Stimulated activated CD4-positive, alpha-beta T cell treated with anti-CD3 and anti-CD28 coated beads, Interleukin-12 subunit alpha, Interleukin-12 subunit beta, amount 100 ng/mL, for 24 hours (primary cell): ENCODE results near the gene C2CD4D.
"Not testable (repeated sequence)": the region's sequence is repeated elsewhere in the genome, so short reads cannot be mapped to it uniquely, and the experiment has no call there.

Source experiments
- DNase-seq, 2 experiments: peaks; one replicate each; pipeline ENCODE4 v3.0.0-alpha.2; 2020; ENCODE audit warnings: low read depth in 2 of 2

Gene C2CD4D

DNA sequence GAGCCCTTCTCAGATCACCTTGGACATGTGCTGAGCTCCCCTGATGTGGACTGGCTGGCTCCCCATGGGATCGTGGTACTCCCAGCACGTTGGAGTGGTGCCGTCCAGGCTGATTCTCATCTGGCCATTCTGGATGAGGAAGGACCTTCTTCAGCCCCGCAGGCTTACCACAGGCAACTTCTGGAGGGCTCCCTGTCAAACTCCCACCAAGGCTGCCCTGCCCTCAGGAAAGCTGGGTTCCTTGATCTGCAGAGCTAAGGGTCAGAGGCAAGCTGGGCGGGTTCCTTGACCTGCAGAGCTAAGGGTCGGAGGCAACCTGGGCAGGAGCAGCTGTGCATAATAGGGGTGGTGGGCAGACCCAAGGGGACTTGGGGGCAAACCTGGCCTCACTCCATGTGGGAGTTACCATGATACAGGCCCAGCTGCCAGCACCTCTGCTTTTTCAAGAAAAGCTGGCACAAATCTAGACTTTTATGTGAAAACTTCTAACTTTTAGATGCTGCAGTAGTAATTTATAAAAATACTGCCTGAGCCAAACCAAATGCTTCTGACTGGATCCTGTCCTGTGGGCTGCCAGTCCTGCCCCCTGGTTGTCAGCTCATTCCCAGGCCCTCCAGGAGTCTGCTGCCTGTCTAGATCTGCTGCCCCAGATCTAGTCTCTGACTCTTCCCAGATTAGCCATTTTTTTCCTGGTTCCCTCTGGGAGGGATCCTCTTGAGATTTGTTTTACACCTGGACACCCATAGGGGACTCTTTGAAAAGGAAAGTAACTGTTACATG, 19.5 kb upstream of the C2CD4D start:
- no peak for DNase-seq

DNA sequence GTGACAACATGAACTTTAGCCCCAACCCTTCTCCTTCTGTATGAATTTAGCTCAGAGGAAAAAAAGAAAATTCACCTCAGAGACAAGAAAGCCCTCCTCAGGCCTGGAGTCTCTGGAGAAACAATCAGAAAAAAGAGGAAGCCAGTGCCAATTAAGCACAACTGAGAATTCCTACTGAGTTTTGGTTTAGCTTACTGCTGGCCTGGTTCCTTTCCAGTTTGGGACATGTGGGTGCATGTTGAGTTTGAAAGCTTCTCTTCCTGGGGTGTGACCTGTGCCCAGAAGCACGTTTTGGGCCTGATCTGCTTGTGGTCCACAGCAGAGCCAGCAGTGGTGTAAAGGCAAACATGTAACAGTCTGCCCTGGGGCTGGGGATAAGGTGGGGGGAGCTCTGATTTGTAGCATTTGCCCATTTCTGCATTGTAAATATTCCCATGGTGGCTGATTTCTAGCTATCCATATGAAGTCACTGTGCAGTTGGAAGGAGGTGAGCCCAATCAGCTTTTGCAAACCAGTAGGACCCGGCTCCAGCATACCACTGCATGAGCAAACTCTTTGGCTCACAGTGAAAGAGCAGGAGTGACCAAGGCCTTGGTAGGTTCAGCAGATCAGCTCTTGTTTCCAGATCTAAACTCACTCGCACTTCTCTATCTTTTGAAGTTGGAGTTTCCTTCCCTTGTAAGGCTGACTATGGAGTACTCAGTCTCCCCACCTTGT, 18.6 kb upstream of the C2CD4D start:
- DNase-seq: no peak

DNA sequence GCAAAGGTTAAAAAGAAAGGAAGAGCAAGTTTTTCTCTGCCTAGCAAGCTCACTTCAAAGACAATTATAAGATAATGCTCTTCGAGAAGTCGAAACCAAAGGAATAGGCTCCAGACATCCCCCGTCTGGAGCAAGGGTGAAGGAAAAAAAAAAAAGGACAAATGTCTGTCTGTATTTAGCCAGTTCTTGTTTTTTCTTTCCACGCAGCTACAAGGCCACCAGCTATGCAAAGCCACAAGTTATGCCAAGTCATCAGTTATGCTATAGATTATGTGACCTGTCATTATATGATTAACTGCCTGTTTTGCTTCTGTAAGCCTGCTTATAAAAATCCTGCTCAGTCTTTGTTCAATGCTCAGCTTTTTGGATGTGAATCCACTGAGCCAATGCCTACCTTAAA, 16.3 kb upstream of the C2CD4D start:
- no peak for DNase-seq

DNA sequence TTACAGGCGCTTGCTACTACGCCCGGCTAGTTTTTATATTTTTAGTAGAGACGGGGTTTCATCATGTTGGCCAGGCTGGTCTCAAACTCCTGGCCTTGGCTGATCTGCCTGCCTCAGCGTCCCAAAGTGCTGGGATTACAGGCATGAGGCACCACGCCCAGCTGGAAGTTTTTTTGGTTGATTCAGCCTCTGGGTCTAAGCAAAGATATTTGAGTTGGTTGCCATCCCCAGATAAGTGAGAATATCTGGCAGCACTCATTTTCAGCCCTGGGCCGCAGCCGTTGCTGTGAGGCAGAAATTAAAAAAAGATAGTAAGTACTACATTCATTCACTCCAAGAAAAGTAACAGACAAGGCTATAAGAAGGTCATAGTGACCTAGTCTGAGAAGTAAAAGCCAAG, 15.9 kb upstream of the C2CD4D start:
- not testable (repeated sequence) for DNase-seq

DNA sequence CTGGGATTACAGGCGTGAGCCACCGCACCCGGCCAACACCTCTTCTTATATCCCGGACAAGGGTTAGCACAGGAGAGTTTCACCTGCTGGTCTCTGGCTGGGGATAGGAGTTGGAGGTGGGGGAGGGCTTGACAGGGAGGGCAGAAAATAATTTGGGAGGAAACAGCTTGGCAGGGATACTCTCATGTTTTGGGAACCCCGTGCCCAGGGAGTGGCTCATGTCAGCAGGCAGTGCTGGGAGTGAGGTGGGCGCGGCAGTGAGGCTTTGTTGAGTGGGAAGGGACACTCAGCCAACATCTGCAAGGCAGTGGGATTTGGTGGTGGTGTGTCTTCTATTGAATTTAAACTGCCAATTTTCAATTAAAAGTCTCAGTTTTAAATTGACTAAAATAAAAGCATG, 15.0 kb upstream of the C2CD4D start:
- DNase-seq: no peak

DNA sequence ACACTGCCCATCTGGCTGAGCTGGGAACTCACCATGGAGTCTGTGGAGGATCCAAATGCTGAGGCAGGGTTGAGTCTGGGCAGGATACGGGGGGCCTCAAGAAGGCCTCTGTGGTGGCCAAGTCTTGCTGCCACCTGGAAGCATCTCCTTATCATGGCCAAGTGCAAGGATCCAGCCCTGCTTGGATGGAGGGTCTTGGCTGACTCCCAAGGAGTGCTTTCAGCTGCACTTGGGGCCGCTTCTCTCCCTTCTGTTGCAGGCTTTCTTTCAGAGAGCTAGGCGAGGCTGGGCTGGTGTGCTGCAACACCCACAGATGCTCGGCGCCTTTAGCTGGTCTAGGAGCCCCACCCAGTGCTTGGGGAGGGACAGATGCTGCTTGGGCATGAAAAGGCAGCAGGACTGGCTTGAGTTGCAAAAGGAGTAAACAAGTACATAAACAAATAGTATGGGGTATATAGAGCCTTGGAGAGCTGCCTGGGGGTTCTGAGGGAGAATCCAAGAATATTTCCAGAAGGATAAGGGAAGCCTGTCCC, 13.9 kb upstream of the C2CD4D start, which contains the start of gene THEM5:
TSS of gene THEM5 (minus strand) at position 302 of the 533 bp plus-strand sequence. CDS start at position 155, 147 bp downstream.
- DNase-seq: no peak

DNA sequence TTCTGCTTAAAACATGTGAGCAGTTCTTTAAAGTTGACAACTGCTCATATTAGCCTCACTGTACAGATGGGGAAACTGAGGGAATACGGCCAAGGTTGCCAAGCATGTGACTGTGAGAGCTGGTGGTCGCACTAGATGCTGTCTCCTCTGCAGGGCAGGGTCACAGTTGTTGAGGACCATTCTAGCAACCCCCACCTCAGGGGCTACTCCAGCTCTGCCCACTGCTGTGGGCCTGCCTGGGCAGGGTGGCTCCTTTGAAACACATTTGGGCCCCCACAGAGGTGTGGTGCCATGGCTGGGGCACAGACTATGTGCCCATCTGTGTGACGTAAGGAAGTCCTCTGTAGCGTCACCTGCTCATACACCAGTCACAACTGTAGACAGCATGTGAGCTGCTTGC, 13.1 kb upstream of the C2CD4D start:
- no peak for DNase-seq

DNA sequence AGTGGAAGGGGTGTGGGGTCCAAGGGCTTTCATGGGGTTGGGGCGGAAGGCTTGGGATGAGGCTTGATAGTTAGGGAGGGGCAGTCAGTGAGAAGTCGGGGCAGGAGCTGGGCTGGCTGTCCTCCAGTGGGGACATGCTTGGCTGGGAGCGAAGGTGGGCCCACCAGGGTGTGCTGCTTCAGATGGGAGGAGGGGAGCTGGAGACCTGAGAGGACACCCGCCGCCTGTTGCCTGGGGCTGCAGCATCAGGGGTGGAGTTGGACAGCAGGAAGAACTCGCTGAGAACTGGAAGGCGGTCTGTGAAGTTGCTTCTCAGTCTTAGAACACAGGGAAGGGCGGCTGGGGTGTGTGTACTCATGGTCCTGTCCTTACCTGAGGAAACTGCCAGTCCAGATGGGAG, 12.3 kb upstream of the C2CD4D start:
- no peak for DNase-seq

DNA sequence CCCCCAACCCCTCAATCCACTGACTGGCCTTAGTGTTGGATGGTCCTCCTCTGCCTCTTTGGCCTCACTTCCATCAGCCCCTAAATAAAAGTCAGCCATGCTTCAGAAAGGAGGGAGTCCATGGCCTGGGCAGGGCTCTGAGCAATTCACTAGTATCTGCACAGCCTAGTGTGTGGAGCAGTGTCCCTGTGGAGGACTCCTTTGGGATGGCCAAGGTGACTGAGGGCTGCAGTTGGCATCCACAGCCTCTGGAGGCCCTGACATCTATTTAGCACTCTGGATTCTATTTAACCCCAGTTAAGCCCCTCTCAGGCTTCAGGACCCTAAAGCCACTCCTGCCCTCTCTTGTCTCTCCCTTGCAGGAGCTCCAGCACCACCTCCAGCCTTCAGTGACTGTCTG, 10.3 kb upstream of the C2CD4D start:
- DNase-seq: no peak

DNA sequence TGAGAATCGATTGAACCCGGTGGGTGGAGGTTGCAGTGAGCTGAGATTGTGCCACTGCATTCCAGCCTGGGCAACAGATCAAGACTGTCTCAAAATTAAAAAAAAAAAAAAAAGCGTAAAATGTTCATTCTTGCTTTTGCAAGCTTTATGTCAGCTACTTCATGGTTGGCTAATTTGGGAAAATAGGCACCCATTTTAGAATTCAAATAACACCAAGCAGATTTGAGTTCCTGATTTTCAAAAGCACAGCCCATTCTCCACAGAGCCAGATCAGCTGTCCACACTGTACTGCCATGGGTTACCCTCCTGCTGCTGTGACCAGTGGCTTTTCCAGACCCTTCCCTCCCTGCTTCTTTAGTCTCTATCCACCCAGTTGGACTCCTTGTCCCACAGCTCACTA, 9.5 kb upstream of the C2CD4D start:
- DNase-seq: no peak

DNA sequence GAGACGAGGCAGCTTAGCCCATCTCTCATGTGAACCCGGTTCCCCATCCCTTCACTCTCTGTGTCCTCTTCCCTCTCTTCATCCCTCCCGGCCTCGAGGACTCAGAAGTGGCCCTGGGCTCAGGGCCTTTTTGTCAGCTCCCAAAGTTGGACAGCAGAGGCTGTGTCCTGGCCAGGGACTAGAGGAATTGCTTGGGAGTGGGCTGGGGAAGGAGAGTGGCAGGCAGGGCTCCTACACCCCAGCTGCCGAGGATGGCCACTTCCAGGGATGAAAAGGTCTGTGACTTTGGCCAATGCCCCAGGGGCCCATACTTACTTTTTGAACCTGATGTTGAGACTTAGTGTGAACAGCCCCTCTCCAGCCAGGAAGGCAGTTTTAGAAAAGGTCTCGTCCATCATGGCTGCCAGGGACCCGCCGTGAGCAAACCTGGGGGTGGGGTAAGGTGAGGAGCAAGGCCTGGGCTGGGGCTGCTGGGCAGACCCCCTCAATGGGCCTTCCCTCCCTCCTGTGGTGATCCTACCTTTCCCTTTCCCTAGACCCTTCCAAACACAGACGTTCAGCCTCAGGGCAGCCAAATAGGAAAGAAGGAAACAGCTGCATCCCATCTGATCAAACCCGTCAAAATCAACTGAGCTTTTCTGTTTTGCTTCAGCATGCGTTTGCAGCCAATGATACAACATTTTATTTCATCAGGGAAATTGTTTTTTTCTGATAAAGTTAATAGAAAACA, 8.4 kb upstream of the C2CD4D start:
- no peak for DNase-seq

DNA sequence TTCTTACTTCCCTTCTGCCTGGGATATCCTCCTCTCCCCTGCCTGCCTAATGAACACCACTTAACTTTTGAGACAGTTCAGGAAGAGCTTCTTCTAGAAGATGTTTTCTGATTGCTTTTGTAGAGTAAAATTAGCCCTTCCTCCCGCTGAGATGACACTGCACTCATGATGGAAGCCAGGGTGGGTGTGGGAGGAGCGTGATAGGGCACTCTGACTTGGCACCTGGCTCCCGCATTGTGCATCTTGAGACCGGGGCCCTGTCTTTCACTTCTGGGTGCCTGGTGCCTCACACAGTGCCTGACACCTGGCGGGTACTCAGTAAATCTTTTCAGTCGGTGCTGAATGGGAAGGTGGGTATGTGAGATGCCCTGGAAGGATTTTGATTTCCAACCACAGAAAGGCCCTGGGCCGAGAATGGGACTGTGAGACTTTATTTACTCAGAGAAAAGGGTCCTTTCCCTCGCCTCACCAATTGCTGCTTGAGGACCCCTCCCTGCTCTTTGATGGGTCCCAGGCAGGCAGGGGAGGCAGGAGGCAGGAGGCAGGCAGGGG, 7.1 kb upstream of the C2CD4D start:
- DNase-seq: no peak

DNA sequence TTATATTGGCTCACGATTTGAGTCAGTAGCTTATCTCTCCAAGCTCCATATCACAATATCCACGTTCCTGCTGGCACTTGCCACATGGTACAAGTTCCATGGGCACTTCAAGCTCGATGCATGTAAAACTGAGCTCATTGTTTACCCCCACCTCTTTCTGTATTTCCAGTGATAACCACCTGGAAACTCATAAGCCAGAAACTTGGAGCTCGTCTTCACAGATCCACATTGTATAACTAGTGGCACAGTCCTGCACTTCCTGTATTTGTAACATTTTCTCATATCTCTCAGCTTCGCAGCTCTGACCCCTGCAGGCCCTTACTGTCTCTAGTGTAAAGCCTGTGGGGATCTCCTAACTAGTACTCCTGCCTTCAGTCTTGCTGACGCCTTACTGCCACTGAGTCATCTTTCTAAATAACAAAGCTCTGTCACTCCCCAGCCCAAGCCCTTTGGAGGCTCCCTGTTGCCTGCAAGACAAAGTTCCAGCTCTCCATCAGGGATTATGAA, 6.5 kb upstream of the C2CD4D start:
- no peak for DNase-seq

DNA sequence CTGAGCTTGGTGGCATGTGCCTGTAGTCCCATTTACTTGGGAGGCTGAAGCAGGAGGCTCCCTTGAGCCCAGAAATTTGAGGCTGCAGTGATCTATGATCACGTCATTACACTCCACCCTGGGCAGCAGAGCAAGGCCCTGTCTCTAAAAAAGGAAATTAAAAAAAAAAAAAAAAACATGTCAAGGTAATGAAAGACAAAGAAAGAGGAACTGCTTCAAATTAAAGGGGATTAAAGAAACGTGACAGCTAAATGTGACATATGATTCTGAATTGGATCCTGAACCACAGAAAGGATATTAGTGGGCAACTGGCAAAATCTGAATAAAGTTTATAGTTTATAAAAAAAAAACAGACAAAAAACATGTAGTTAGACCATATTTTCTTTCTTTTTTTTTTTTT, 3.8 kb upstream of the C2CD4D start:
- no peak for DNase-seq

DNA sequence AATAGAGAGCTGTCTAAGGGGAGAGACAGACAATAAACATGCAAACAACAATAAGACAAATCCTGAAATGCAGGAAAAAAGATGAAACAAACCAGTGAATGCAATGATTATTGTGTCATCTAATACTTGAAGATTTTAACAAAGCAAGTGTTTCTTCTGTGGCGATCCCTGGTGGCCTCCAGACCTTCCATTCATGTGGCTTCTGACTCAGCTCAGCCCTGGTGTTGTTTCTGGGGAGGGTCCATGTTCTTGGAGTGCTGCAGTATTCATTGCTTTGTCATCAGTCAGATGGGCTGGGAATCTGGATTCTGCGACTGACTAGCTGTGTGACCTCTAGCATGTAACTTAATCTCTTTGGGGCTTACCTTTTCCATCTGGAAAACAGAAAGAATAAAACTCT, 1.5 kb upstream of the C2CD4D start:
- no peak for DNase-seq

DNA sequence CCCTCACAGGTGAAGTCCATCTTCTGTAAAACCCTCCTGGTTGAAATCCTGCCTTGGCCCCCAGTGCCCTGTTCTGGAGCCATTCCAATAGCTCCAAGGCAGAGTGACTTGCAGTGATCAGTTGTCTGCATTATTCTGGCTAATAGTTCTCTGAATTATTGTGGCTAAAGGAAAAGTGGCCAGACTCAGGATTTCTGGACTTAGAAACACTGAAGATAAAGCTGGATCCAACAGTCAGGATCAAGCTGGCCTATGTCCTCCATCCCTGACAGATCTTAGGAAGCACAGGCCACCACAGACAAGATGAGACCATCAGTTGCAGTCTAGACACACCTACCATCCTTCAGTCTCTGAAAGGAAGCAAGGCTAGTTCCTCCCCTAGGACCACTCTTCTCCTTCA, 801 bp upstream of the C2CD4D start:
- no peak for DNase-seq

DNA sequence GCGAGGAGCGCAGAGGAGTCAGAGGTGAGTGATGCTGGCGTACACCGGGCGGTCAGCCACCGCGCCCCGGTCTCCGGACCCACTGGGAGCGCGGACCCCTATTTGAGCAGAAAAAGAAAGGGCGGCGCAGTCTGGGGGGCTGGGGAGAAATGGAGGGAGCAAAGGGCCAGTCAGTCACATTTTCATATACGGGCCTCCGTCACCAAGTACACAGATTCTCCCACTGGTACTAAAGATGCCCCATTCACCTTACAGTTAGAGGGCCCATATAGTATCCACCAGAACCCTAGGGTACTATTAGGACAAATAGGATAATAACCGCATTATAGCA, 573 bp downstream of the C2CD4D start:
- no peak for DNase-seq

DNA sequence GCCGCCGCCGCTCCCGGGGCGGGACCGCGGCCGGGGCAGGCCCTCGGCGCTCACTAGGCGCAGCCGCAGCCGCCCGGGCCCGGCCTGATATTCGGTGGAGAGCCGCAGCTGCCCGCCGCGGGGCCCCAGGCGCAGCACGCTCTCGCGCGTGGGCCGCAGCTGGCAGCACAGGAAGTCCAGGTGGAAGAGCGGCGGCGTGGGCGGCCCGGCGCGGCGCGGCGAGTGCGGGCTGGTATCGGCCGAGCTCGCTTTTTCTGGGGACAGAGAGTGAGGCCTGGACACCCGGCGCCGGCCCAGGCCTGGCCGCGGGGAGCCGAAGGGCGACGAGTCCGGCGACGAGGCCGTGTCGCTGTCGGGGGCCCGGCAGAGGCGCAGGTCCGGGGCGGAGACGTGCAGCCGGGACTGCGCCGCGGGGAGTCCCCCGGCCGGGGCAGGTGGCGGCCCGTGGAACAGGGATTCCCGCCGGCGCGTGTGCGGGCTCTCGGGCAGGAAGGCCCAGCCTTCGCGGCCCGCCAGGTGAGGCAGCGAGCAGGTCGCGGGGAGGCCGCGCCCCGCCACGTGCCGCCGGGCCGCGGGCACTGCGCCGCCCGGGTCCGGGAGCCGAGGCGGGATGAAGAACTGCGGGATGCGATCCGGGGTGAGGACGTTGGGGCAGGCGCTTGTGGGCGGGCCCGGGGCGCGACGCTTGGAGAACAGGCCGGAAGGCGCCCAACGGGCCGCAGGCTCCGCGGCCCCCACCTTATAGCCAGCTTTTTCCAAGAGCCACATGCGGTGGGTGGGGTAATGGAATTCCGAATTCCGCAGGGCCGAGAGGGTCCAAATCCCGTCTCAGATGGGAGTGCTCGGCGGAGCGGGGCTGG, 1.2 kb downstream of the C2CD4D start:
- no peak for DNase-seq

DNA sequence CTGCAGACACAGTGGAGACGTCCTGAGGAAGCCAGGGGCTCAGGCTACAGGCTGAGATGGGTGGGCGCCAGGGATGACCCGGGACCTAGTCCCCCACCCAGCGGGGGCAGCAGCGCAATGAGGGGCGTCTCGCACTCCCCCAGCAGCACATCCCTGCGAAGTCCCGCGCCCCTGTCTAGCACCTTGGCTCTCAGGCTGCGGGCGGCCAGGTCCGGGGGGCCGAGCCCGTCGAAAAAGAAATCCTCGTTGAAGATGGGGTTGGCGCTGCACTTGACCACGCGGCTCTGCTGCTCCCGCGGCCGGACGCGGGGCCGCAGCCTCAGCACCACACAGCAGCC, 1.8 kb downstream of the C2CD4D start:
- DNase-seq: no peak

DNA sequence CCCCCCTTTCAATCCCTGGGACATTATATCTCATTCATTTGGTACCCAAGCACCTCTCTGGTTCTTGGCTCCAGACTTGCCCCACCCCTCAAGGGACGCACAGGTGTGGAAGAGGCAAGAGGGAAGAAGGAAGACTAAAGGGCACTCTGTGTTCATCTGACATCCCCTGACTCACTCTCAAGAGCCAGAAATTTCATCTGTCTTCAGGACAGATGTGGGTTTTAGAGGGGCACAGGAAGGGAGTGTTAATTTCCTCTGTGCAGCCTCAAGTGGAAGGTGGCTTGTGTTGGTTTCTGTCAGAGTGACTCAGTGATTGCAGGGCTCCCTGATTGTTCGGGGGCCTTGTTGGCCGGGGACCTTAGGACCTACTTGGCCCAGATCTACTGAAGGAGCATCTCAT, 2.4 kb downstream of the C2CD4D start:
- DNase-seq: no peak

DNA sequence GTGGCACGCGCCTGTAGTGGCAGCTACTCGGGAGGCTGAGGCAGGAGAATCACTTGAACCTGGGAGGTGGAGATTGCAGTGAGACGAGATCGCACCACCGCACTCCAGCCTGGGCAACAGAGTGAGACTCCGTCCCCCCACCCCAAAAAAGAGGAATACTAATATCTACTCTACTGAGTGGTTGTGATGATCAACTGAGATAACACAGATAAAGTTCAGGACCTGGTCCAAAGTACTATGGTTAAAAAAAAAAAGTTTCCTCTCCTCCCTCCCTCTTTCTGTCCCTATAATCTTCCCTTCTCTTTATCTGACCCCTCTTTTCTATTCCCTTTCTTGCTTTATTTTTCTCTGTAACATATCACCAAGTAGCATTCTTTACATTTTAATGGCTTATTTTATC, 4.0 kb downstream of the C2CD4D start:
- no peak for DNase-seq
